Glomerular visceral epithelial cell (primary cell): ENCODE results near the gene SIMC1.

Experiments
- DNase-seq: peaks from one replicate; pipeline ENCODE4 v3.0.0-alpha.2; 2016; ENCODE audit errors: extremely low spot score

Gene SIMC1

GRCh38 chr5:176361437-176362232 lies 123.4 kb downstream of the SIMC1 start, which contains the start of gene KIAA1191:
Gene KIAA1191, minus strand, starts transcription at chr5:176361764. Its CDS starts 2,256 bp downstream, at chr5:176359508.
- DNase-seq, result peak; percentile 92

DNA sequence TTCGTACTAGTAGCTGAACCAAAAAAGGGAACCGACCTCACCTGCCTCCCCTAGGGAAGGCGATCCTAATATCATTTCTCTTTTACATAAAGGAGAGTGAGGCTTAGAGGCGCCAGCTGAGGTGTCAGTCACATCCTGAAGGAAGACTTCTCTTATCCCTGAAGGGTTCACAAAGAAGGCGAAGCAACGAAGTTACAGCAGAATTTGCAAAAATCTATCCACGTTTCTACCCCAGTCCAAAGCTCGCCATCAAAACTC lies 123.9 kb downstream of the SIMC1 start:
- DNase-seq, result no peak

GRCh38 chr5:176364765-176365350 lies 126.6 kb downstream of the SIMC1 start:
- DNase-seq, result no peak

DNA sequence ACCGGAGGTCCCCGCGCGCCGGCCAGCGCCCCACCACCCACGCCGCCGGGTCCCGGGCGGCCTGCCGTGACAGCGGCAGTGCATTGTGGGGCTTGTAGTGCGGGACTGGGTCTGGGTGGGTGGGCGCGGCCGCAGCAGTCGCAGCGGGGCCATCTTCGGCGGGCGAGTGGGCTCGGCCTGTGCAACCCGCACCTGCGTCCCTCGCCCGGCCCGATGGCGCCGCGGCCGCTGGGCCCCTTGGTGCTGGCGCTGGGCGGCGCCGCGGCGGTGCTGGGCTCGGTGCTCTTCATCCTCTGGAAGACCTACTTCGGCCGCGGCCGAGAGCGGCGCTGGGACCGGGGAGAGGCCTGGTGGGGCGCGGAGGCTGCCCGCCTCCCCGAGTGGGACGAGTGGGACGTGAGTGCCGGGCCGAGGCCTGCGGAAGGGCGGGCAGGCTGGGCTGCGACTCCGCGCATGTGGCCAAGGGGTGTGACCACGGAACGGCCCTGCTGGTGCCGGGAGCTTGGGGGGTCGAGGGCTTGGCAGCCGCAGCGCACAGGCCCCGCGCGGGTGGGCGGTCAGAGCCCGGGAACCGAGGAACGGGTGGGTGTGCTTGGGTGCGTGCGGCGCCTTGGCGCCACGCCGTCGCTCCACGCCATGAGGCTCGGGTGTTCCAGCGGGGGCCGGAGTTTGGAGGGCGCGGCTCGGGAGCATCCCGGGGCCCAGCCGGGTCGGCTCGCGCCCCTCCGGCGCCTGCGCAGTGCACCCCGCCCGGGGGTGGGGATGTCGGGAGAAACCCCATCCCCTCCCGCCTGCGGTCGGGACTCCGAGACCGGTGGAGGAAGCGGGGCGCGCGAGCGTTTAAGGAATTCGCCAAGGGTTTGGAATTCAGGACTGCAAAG lies 127.4 kb downstream of the SIMC1 start, which contains the start of gene ARL10:
Gene ARL10, plus strand, starts transcription at position 137 of the 881 bp plus-strand sequence. Its CDS starts 77 bp downstream, at position 214.
- DNase-seq, result no peak

DNA sequence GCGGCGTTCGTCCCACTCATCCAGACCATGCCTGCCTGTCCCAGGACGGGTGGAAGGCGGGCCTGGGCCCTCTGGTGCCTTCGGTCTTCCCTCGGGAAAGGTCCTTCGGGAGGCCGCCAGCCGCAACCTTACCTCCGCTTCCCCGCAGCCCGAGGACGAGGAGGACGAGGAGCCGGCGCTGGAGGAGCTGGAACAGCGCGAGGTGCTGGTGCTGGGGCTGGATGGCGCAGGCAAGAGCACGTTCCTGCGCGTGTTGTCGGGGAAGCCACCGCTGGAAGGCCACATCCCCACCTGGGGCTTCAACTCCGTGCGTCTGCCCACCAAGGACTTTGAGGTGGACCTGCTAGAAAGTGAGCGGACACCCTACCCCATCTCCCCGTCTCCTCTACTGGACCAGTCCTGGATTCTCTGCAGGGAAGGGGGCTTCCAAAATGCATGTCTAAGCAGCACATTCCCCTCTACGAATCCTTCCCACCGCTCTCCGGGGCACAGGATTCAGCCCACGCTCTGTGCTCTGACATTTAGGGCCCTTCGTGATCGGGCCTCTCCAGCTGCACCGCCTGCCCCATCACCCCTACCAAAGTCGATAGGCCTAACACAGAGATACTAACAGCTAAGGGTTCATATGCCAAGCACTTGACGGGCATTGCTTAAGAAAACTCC lies 128.1 kb downstream of the SIMC1 start:
- DNase-seq, result no peak

DNA sequence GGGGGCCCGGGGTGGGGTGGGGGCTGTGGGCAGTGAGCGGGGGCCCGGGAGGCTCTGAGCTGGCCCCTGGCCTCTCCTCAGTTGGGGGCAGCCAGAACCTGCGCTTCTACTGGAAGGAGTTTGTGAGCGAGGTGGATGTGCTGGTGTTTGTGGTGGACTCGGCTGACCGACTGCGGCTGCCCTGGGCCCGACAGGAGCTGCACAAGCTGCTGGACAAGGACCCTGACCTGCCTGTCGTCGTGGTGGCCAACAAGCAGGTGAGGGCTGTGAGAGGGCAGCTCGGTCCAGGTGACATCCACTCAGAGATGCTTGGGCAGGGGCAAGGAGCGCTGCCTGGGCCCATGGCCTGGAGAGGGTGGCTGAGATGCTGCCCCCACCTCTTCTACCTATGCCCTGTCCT lies 130.5 kb downstream of the SIMC1 start:
- no peak for DNase-seq

DNA sequence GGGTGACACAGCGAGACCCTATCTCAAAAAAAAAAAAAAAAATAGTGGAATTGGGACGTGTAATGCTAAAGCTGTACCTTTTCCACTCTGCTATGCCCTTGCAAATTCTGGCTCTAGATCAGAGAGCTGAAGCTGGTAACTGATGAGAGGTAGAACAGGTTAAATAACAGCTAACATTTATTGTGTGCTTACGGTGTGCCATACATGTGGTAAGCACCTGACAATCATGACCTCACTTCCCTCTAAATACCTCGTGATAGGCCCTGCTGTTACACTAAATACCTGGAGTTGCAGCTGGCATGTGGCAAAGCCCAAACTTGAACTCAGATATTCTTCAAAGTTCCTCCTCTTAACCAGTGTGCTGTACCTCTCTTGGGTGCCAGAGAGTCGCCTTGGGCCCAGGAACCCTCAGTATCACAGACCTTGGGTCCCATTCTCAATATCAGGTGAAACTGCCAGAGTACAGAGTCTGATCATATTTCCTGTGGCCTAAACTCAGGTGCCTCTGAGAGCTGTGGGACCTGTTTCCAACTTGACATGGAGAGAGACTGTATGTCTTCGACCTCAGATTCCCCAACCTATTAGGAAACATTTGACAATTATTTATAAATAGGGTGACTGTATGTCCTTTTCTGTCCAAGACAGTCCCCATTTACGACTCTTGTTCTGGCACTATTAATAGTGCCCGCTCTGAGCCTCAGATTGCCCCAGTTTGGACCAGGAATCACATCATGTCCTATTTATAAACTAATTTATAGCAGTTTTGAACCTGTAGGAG lies 131.9 kb downstream of the SIMC1 start:
- DNase-seq, result no peak

GRCh38 chr5:176371621-176372539 lies 133.7 kb downstream of the SIMC1 start:
- no peak for DNase-seq

- DNase-seq, result no peak
Measured at GRCh38 chr5:176373100-176373818, 135.0 kb downstream of the SIMC1 start.

- no peak for DNase-seq
Measured at GRCh38 chr5:176379881-176380280, 141.7 kb downstream of the SIMC1 start.

DNA sequence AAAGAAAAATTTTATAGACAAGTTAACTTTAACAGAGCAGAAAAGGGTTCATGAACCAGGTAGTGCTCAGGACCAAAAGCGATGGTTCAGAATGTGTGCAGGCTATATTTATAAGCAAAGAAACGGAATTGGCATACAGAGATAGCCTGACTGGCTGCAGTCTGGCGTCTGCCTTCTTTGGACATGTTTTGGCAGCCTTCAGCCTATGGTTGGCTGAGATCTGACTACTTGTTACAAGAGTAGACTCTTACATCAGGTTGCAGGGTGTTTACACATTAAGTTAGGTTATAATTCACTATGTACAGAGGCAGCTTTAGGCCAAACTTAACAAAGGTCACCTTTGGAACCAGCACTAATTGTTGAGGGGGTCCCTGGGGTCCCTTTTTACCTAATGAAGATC lies 143.2 kb downstream of the SIMC1 start:
- no peak for DNase-seq

GRCh38 chr5:176381979-176382378 lies 143.8 kb downstream of the SIMC1 start:
- DNase-seq, result no peak

GRCh38 chr5:176382721-176383120 lies 144.5 kb downstream of the SIMC1 start:
- DNase-seq, result no peak

- no peak for DNase-seq
Measured at GRCh38 chr5:176383248-176383905, 145.2 kb downstream of the SIMC1 start.

GRCh38 chr5:176383961-176384360 lies 145.7 kb downstream of the SIMC1 start:
- no peak for DNase-seq

DNA sequence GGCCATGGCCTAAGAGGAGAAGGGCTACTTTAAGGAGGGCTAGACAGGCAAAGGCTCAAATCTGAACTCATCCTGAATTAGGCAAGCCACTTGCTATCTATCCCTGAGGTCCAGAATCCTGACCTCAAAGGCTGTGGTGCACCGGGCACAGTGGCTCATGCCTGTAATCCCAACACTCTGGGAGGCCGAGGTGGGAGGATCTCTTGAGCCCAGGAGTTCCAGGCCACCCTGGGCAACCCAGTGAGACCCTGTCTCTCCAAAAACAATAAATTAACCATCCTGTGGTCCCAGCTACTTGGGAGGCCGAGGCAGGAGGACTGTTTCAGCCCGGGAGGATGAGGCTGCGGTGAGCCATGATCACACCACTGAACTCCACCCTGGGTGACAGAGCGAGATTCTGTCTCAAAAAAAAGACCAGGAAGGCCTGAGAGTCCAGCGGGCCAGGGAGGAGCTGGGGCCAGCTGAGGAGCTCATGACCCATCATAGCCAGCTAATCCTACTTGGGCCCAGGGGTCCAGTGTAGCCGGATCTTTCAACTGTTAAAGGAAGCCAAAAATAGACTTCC lies 146.2 kb downstream of the SIMC1 start:
- no peak for DNase-seq

DNA sequence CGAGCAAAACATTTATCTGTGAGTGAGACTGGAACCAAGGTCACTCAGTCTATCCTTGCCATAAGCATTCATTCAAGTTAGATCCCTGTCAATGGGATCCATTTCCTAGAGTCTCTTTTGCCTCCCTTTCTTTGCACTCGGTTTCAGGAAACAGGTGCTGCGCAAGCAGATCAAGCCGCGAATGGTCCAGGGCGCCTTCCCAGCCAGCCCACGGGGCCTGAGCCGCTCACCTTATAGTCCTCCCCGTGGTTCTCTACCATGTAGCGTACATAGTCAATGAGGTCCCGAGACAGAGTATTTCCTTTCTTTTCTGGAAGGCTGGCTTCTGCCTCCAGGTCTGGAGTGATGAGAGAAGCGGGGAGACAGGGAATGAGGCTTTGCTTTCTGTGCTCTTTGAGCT lies 146.8 kb downstream of the SIMC1 start:
- DNase-seq, result no peak

DNA sequence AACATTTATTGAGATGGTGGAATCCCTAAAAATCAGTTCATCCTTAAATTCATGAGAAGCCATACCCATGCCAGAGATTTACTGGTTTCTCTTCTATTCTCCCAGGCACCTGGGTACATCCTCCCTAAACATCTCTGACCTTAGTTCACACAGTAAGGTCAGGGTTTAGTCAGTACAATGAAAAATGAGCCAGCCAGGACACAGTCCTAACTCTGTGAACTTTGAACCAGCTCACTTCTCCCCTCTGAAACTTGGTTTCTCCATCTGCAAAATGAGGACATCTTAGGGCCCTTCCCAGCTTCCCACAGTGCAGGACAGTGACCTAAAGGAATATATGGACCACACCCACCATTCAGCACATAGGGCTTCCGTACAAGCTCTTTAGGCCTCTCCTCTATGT lies 148.3 kb downstream of the SIMC1 start:
- DNase-seq, result no peak
